HG03280 (cell line): ENCODE data around the gene TPSAB1.

Experiments
- ATAC-seq: cut with Tn5 transposase; IDR thresholded peaks from one replicate; pipeline ENCODE4 v1.9.1; 2021; ENCODE audit warnings: mild to moderate bottlenecking, moderate library complexity; ENCODE audit not compliant: unreplicated experiment

The TPSAB1 gene

DNA sequence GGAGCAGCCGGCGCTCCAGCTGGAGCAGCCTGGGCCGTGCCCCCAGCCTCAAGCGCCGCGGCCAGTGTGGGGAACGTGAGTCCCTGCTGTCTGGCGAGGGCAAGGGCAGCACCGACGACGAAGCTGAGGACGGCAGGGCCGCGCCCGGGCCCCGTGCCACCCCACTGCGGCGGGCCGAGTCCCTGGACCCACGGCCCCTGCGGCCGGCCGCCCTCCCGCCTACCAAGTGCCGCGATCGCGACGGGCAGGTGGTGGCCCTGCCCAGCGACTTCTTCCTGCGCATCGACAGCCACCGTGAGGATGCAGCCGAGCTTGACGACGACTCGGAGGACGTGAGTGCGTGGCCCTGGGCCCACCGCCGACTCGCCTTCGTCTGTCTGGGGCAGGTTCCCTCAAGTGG is 31.4 kb upstream of the TPSAB1 start:
- ATAC-seq: no peak

DNA sequence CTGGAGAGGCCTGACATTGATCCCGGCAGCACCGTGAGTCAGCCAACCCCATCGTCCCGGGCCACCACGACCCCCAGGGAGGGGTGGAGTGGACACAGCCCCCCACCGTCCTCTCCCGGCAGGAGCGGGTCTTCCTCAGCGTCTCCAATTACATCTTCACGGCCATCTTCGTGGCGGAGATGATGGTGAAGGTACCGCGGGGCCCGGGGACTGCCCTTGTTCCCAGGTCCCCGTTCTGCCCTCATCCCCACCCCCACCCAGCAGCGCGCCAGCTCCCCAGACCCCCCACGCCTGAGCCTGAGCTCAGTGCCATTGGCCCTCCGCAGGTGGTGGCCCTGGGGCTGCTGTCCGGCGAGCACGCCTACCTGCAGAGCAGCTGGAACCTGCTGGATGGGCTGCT is 30.0 kb upstream of the TPSAB1 start:
- ATAC-seq: no peak

DNA sequence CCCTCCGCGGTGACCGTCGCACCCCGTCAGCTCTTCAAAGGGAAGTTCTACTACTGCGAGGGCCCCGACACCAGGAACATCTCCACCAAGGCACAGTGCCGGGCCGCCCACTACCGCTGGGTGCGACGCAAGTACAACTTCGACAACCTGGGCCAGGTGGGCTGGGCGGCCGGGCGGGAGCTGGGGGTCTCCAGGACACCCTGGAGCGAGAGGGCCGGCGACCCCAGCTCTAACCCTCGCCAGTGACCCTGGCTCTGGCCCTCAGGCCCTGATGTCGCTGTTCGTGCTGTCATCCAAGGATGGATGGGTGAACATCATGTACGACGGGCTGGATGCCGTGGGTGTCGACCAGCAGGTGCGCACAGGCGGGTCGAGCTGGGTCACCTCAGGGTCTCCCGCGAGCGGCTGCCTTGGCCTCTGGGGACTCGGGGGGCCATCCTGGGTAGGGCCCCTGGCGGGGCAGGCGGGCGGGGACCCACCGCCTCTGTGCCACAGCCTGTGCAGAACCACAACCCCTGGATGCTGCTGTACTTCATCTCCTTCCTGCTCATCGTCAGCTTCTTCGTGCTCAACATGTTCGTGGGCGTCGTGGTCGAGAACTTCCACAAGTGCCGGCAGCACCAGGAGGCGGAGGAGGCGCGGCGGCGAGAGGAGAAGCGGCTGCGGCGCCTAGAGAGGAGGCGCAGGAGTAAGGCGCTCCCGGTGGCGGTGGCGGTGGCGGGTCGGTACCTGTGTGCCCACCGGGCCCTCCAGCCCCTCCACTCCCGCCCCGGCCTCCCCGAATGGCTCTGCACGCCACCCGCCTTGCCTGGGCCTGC is 28.8 kb upstream of the TPSAB1 start:
- no peak for ATAC-seq

GRCh38 chr16:1212616-1213194 is 27.8 kb upstream of the TPSAB1 start:
- ATAC-seq: no peak

- ATAC-seq: no peak
These were observed 27.3 kb upstream of the TPSAB1 start for GRCh38 chr16:1213231-1213630.

- ATAC-seq: no peak
These were observed 26.6 kb upstream of the TPSAB1 start for GRCh38 chr16:1213796-1214372.

DNA sequence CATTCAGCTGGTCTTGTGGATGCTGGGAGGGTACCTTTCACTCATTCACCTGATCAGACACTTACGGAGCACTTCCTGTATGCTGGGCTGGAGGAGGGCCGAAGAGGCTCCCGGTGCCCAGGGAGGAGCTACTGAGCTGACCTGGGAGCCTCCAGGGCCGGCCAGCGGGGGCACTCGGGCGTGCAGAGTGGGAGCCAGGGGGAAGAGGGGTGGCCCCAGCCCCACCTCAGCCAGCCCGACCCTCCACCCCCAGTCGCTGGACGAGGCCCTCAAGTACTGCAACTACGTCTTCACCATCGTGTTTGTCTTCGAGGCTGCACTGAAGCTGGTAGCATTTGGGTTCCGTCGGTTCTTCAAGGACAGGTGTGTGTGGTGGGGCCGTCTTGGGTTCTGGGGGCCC is 25.8 kb upstream of the TPSAB1 start:
- ATAC-seq: no peak

DNA sequence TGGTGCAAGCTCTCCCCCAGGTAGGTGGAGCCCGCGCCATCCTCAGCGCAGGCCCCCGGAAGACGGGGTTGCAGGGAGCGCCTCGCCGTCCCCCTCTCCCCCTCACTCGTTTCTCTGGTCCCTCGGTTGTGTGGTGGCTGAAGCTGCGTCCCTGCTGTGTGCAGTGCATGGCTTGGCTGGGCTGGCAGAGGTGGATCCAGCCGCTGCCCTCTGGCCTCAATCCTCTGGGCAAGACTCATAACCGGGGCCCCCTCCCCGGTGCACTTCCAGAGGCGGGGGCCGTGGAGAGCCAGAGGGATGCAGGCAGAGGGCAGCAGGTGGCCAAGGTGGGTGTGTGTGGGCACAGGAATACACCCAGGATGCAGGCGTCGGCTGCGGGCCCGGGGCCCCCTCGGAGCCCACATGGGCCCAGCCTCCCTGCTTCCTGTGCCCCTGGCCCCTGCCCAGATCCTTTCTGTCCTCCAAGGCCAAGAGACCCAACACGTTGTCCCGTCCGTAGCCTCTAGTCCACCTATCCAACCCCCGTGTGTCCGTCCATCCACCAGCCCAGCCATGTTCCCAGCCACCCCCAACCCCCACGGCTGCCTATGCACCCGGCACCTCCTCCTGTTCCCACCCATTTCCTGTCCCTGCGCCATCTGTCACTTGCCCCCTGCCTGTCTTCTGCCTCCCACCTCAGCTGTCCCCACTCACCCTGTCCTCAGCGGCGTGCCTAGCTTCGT is 24.8 kb upstream of the TPSAB1 start:
- no peak for ATAC-seq

DNA sequence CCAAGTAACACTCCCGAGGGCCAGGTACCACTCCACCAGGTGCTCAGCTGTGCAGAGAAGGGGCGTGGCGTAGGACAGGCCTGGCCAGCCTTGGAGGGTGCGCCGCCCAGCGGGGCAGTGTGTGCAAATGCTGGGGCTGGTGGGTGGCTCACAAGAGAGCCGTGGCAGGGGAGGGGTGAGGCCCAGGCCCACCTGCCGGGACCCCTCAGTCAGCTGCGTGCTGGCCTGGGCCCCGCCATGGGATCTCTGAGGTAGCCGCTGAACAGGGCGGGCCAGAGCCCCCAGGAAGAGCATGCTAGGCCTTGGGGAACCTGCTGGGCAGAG is 24.2 kb upstream of the TPSAB1 start:
- no peak for ATAC-seq

GRCh38 chr16:1216681-1217400 is 23.7 kb upstream of the TPSAB1 start:
- ATAC-seq: no peak

DNA sequence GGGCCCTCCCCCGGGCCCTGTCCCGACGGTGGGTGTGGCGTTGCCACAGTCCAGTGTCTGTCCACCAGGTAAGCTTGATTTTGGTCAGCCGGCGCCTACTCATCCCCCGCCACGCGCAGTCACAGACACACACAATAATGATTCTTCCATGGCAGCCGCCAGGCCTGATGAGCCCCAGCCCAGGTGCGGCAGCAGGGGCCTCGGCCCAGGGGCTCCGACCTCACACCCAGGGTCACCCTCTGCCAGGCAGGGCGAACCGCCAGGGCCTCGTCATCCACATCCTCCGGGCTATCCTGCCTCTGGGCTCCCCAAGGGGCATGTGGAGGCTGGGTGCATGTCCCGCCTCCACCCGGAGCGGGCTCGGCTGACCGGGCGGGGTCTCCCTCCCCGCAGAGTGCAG is 23.0 kb upstream of the TPSAB1 start:
- ATAC-seq: no peak

DNA sequence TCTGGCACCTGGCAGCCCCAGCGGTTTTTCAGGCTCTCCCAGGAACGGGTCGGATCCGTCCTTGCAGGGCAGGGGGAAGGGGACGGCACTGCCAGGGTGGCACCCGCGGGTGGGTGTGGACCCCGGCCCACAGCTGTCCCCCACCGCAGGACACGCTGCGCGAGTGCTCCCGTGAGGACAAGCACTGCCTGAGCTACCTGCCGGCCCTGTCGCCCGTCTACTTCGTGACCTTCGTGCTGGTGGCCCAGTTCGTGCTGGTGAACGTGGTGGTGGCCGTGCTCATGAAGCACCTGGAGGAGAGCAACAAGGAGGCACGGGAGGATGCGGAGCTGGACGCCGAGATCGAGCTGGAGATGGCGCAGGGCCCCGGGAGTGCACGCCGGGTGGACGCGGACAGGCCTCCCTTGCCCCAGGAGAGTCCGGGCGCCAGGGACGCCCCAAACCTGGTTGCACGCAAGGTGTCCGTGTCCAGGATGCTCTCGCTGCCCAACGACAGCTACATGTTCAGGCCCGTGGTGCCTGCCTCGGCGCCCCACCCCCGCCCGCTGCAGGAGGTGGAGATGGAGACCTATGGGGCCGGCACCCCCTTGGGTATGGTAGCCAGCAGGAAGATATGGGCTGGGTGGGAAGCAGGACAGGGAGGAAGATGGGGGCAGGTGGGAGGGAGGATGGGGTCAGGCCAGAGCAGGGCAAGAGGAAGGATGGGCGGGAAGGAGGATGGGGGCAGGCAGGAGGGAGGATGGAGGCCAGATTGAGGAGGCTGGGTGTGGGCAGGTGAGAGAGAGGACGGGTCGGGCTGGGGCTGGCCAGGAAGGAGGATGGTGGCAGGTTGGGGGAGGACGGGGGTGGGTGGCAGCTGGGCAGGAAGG is 22.2 kb upstream of the TPSAB1 start:
- no peak for ATAC-seq

DNA sequence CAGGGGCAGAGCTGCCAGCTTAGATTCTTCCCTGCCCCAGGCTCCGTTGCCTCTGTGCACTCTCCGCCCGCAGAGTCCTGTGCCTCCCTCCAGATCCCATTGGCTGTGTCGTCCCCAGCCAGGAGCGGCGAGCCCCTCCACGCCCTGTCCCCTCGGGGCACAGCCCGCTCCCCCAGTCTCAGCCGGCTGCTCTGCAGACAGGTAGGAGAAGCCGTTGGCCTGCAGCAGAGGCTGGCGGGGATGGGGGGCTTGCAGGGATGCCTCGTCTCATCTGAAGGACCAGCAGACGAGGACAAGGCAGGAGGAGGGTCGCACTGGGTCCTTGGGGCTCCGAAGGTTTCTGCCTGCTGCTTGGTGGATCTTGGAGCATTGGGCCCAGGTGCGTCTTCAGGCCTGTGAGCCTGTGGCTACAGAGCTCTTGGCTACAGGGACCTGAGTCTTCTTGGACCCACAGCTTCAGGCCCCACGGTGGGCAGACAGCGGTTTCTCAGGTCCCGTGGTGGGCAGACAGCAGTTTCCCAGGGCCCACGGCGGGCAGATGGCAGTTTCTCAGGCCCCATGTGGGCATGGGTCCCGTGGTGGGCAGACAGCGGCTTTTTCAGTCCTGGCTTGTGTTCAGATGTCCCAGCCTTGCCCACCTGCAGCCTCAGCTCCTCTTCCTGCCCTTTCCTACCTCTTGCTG is 21.4 kb upstream of the TPSAB1 start:
- ATAC-seq: no peak

DNA sequence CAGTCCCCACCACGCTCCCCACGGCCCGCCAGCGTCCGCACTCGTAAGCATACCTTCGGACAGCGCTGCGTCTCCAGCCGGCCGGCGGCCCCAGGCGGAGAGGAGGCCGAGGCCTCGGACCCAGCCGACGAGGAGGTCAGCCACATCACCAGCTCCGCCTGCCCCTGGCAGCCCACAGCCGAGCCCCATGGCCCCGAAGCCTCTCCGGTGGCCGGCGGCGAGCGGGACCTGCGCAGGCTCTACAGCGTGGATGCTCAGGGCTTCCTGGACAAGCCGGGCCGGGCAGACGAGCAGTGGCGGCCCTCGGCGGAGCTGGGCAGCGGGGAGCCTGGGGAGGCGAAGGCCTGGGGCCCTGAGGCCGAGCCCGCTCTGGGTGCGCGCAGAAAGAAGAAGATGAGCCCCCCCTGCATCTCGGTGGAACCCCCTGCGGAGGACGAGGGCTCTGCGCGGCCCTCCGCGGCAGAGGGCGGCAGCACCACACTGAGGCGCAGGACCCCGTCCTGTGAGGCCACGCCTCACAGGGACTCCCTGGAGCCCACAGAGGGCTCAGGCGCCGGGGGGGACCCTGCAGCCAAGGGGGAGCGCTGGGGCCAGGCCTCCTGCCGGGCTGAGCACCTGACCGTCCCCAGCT is 20.3 kb upstream of the TPSAB1 start:
- ATAC-seq: no peak

DNA sequence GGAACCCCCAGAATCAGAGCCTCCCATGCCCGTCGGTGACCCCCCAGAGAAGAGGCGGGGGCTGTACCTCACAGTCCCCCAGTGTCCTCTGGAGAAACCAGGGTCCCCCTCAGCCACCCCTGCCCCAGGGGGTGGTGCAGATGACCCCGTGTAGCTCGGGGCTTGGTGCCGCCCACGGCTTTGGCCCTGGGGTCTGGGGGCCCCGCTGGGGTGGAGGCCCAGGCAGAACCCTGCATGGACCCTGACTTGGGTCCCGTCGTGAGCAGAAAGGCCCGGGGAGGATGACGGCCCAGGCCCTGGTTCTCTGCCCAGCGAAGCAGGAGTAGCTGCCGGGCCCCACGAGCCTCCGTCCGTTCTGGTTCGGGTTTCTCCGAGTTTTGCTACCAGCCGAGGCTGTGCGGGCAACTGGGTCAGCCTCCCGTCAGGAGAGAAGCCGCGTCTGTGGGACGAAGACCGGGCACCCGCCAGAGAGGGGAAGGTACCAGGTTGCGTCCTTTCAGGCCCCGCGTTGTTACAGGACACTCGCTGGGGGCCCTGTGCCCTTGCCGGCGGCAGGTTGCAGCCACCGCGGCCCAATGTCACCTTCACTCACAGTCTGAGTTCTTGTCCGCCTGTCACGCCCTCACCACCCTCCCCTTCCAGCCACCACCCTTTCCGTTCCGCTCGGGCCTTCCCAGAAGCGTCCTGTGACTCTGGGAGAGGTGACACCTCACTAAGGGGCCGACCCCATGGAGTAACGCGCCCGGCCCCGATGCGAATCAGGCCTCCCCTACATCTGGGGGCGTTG is 19.5 kb upstream of the TPSAB1 start:
- no peak for ATAC-seq

DNA sequence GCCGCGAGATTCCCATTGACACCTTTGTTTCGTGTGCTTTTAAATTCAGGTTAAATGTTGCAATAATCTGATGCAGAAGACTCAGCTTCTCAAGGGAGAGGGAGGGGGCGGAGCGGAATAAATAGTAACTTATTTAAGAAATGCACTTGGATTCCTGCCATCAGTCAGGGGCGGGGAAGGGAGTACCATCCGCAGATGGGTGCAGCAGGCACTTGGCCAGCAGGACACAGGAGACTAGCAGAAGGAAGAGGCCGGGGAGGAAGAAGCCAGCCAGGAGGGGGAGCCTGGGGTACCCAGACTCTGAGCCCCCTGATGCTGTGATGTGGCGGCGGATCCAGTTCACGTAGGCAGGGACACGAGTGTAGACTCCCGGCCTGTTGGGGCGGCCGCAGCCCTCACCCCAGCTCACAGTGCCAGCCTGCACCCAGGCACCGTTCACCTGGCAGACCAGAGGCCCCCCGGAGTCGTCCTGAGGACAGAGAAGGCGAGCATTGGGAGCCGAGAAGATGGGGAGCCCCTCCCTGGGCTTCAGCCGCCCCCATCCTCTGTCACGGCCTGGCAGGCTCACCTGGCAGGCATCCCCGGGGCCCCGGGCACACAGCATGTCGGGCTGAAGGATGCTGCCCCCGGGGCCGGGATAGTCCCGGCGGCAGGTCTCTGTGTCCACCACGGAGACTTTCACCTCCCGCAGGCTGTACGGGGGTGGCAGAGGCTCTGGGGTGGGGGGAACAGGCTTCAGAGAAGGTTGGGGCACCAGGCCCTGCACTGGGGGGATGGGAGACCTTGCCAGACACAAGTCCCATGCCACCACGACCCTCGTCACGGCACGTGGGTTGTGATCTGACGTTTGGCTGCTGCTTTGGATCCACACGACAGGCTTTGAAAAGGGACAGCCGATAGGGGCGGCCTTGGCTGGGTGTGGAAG is 18.6 kb upstream of the TPSAB1 start:
- ATAC-seq: no peak

DNA sequence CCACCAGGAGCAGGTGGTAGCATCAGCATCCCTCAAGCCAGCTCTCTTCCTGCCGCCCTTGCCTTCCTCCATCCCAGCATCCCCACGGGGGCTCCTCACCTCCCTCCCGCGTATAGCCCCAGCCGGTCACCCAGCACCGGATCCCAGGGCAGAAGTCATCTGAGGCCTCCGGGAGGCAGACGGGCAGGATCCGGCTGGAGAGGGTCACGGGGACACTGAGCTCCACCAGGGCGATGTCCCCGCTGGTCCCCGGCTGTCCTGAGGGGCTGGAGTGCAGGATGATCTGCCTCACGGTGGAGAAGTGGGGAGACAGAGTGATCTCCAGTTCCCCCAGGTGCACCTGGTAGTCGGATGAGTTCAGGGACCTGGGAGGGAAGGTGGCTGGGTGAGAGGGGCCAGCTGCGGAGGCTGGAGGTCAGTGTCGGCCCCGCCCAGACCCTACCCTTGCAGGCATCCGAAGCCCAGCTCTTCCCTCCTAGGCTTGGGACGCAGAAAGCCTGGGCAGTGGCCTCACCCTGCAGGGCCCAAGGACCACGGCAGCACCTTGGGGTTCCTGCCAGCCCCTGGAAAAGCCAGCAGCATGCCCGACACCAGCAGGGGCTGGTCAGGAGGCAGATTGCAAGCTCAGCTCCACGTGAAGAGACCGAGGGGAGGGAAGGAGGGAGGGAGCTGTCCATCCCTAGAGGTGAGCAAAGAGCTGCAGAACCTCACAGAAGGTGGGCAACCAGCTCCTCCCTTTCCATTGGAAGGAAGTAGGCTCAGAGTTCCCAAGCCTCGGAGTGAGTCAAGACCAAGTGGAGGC is 17.8 kb upstream of the TPSAB1 start:
- no peak for ATAC-seq
